ENCODE measurements around the gene TMEFF2.

The TMEFF2 gene

GRCh38 chr2:192194866-192195547, at the start of gene TMEFF2:
Gene TMEFF2 (minus strand): TSS chr2:192194933. CDS start chr2:192194524, 409 bp downstream.
- DNase-seq (ENCODE audit: insufficient read length, low spot score) (peak; percentile 79), FAIRE-seq (no peak)
- peak; percentile 25 for TF ChIP-seq CTCF (IDR thresholded peaks at IDR 0.05; ENCODE audit: insufficient read depth, missing control alignments)

DNA sequence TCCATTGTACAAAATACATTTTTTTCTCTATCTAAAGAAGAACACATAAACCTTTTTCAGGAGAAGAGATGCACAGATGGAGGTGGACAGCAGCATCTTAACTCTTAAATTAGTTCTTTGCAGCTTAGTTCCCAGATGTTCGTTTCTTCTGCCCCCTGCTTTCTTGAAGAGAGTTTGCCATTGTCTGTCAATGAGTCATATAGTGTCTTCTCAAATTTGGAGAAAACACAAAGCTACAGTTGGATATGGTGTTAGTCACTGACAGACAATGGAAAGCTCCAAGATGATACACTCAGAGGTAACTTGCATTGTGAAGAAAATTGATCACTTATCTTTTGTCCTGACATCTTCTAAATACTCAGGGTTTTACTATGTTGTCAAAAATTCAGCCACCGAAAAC, 48.8 kb upstream of the TMEFF2 start:
- TF ChIP-seq CTCF (IDR thresholded peaks at IDR 0.05; ENCODE audit: insufficient read depth, missing control alignments) = no peak
- FAIRE-seq (no peak), DNase-seq (ENCODE audit: insufficient read length, low spot score) (no peak)

DNA sequence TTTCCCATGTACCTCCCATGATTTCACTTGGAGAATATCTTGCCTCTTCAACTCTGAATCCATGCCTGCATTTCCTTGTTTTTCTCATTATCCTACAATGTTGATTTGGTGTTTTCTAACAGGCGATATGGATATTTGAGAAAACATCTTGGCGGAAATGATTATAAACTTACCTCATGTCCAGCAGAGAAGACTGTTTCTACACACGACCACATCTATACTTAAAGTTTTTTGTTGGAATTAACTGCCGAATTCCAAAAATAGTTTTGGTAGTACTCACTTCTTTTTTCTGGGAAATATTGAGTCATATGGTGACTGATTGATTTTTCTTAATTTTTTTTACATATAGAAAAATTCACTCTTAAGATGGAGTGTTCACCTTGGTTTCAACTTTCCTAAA, 41.4 kb upstream of the TMEFF2 start:
- DNase-seq (ENCODE audit: insufficient read length, low spot score) = no peak
- no peak for FAIRE-seq
- no peak for TF ChIP-seq CTCF (IDR thresholded peaks at IDR 0.05; ENCODE audit: insufficient read depth, missing control alignments)

DNA sequence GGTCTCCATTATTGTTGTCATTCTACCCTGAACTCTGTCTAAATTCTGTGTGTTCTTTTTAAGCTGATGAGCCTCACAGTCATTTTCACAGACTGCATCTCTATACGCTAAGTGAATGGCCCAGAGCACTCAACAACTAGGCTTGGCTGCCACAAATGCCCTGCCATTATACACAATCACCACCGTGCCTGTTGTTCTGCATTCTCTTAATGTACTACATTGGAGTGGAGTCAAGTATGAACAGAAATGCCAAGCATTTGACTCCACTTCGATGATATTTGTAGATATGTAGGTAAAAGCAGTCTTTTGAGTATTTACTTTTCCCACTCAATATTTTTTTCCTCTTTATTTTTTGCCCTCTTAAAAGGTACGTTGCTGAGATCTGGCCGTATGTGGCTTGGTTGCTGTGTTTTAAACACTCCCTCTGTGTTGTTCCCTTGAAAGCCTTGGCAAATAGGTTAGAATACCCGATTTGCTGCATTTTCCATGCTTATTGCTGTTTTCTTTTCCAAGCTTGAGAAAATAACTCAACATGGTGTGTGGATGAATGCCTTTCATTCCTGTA, 36.2 kb upstream of the TMEFF2 start:
- no peak for DNase-seq (ENCODE audit: insufficient read length, low spot score)
- TF ChIP-seq CTCF (IDR thresholded peaks at IDR 0.05; ENCODE audit: insufficient read depth, missing control alignments) = no peak
- FAIRE-seq = no peak

DNA sequence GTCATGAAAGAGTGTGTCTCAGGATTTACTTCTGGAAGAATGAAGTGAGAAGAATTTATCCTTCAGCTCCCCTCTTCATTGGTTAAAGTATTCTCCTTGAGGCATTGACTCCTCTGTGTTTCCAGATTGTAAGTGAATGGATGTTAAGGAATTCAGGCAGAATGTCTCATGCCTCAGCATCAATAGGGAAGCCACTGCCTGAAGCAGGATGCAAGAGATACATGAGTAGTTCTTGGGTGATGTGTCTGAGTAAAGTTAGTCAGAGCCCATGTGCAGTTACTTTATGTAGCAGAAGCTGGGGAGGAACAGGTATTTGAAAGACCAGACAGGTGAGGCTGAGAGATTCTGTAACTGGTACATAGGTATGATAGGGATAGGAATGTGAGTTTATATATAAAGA, 34.0 kb upstream of the TMEFF2 start:
- TF ChIP-seq CTCF (IDR thresholded peaks at IDR 0.05; ENCODE audit: insufficient read depth, missing control alignments) = no peak
- no peak for FAIRE-seq

GRCh38 chr2:192218970-192219369, 24.2 kb upstream of the TMEFF2 start:
- TF ChIP-seq CTCF (IDR thresholded peaks at IDR 0.05; ENCODE audit: insufficient read depth, missing control alignments) = no peak
- DNase-seq (ENCODE audit: insufficient read length, low spot score) = no peak
- no peak for FAIRE-seq

More for the DNA sequence above, 34.0 kb upstream of the TMEFF2 start:
- DNase-seq (ENCODE audit: insufficient read length, low spot score) = no peak

GRCh38 chr2:192218377-192218776, 23.6 kb upstream of the TMEFF2 start:
- no peak for TF ChIP-seq CTCF (IDR thresholded peaks at IDR 0.05; ENCODE audit: insufficient read depth, missing control alignments)
- DNase-seq (ENCODE audit: insufficient read length, low spot score) = no peak
- FAIRE-seq = no peak
